Activated T-helper 1 cell treated with anti-CD3 and anti-CD28 coated beads, Interleukin-2, amount 50 U/mL, for 16 hours (primary cell): ENCODE data around the gene SKAP2.
"Not testable (repeated sequence)": the region's sequence is repeated elsewhere in the genome, so short reads cannot be mapped to it uniquely, and the experiment has no call there.

Source experiments
- DNase-seq, 2 donors: peaks; one replicate each; pipeline ENCODE4 v3.0.0-alpha.2; 2020; ENCODE audit warnings: low read depth in 1 of 2, low spot score in 1 of 2

The SKAP2 gene

GRCh38 chr7:26857506-26858240 is 6.7 kb downstream of the SKAP2 start:
- DNase-seq = no peak

- DNase-seq = no peak
Measured at GRCh38 chr7:26857170-26857505, 7.3 kb downstream of the SKAP2 start.

GRCh38 chr7:26856176-26856985 is 8.0 kb downstream of the SKAP2 start:
- DNase-seq = no peak

- DNase-seq = no peak
Measured at GRCh38 chr7:26854876-26855855, 9.2 kb downstream of the SKAP2 start.

- DNase-seq = no peak
Measured at GRCh38 chr7:26853788-26854393, 10.5 kb downstream of the SKAP2 start.

GRCh38 chr7:26850193-26850651 is 14.2 kb downstream of the SKAP2 start:
- DNase-seq = no peak

- no peak for DNase-seq
Measured at GRCh38 chr7:26843705-26844104, 20.7 kb downstream of the SKAP2 start.

GRCh38 chr7:26842897-26843296 is 21.5 kb downstream of the SKAP2 start:
- DNase-seq = no peak

- DNase-seq = no peak
Measured at GRCh38 chr7:26841003-26841739, 23.2 kb downstream of the SKAP2 start.

GRCh38 chr7:26836793-26837192 is 27.6 kb downstream of the SKAP2 start:
- DNase-seq = not testable (repeated sequence)

- no peak for DNase-seq
Measured at GRCh38 chr7:26815426-26815825, 49.0 kb downstream of the SKAP2 start.

GRCh38 chr7:26813432-26813831 is 51.0 kb downstream of the SKAP2 start:
- no peak for DNase-seq

- no peak for DNase-seq
Measured at GRCh38 chr7:26794541-26794940, 69.8 kb downstream of the SKAP2 start.

- no peak for DNase-seq
Measured at GRCh38 chr7:26792576-26792975, 71.8 kb downstream of the SKAP2 start.

- DNase-seq = no peak
Measured at GRCh38 chr7:26792006-26792405, 72.4 kb downstream of the SKAP2 start.

GRCh38 chr7:26789481-26790184 is 74.8 kb downstream of the SKAP2 start:
- DNase-seq = no peak

- no peak for DNase-seq
Measured at GRCh38 chr7:26787701-26788100, 76.7 kb downstream of the SKAP2 start.

GRCh38 chr7:26784118-26784517 is 80.3 kb downstream of the SKAP2 start:
- DNase-seq = no peak

- no peak for DNase-seq
Measured at GRCh38 chr7:26782501-26782900, 81.9 kb downstream of the SKAP2 start.
